T-helper 1 cell treated with Interleukin-12 subunit alpha and Interleukin-12 subunit beta and Interleukin-4 antibody, amounts not matched to agents 30 ng/mL and 1 ng/mL, for 36 hours (primary cell): ENCODE measurements around the gene KCNQ4. TPM values are rescaled to one million over a fixed set of nuclear protein-coding genes. Genes with fewer than 3 reads are reported as not detected.

Experiments
- intact Hi-C: fragments of 100-400 bp; cut with micrococcal nuclease; formaldehyde crosslinking; loops from one replicate; pipeline ENCODE4 v1.15.1; 2024
- total RNA-seq: library from RNA; stranded (reverse); gene quantifications from 2 replicates; pipeline ENCODE4 v1.2.3, GENCODE V29; 2022

Gene KCNQ4
- total RNA-seq, 1 donor from 2014 or later = 0.88 TPM

- intact Hi-C loops = no loop called here
Observed at GRCh38 chr1:40838045-40838979, 54.7 kb downstream of the KCNQ4 start.

- intact Hi-C loops = no loop called here
Observed at GRCh38 chr1:40838980-40839942, 55.7 kb downstream of the KCNQ4 start.

- intact Hi-C loops = loop anchor here (2.0 kb wide), 1 partner anchor 21 kb away; no protein-coding TSS in a partner anchor
Observed at GRCh38 chr1:40839943-40840335, 56.4 kb downstream of the KCNQ4 start.

GRCh38 chr1:40840526-40841323 lies 57.1 kb downstream of the KCNQ4 start:
- intact Hi-C loops = loop anchor here (2.0 kb wide), 1 partner anchor 22 kb away; no protein-coding TSS in a partner anchor

GRCh38 chr1:40841602-40842001 lies 58.0 kb downstream of the KCNQ4 start:
- intact Hi-C loops = loop anchor here (2.0 kb wide), 1 partner anchor 23 kb away; no protein-coding TSS in a partner anchor

GRCh38 chr1:40842207-40842606 lies 58.6 kb downstream of the KCNQ4 start:
- intact Hi-C loops = no loop called here

GRCh38 chr1:40842691-40843090 lies 59.1 kb downstream of the KCNQ4 start:
- intact Hi-C loops = no loop called here

GRCh38 chr1:40844079-40844478 lies 60.5 kb downstream of the KCNQ4 start:
- intact Hi-C loops = loop anchor here (2.0 kb wide), 1 partner anchor 19 kb away; the partner anchor contains the start of gene CITED4

GRCh38 chr1:40844887-40845878 lies 61.6 kb downstream of the KCNQ4 start:
- intact Hi-C loops = loop anchor here (2.0 kb wide), 1 partner anchor 18 kb away; the partner anchor contains the start of gene CITED4

GRCh38 chr1:40845895-40846294 lies 62.3 kb downstream of the KCNQ4 start:
- intact Hi-C loops = loop anchor here (2.0 kb wide), 1 partner anchor 17 kb away; the partner anchor contains the start of gene CITED4

GRCh38 chr1:40847023-40847745 lies 63.6 kb downstream of the KCNQ4 start:
- intact Hi-C loops = no loop called here

- intact Hi-C loops = no loop called here
Observed at GRCh38 chr1:40848530-40849189, 65.1 kb downstream of the KCNQ4 start.

- intact Hi-C loops = loop anchor here (1.0 to 2.0 kb wide), 6 partner anchors 12 to 238 kb away; partner anchors contain the start of genes CITED4 and NFYC
Observed at GRCh38 chr1:40849801-40850592, 66.4 kb downstream of the KCNQ4 start.

- intact Hi-C loops = loop anchor here (2.0 kb wide), 1 partner anchor 161 kb away; the partner anchor contains the start of gene NFYC
Observed at GRCh38 chr1:40851643-40852042, 68.1 kb downstream of the KCNQ4 start.

- intact Hi-C loops = no loop called here
Observed at GRCh38 chr1:40853113-40853884, 69.7 kb downstream of the KCNQ4 start.

- intact Hi-C loops = no loop called here
Observed at GRCh38 chr1:40853885-40854170, 70.2 kb downstream of the KCNQ4 start.

- intact Hi-C loops = no loop called here
Observed at GRCh38 chr1:40855513-40855912, 71.9 kb downstream of the KCNQ4 start.
